HEK293T (cell line): ENCODE data around the gene FKBP11.

Experiments
- CTCF ChIA-PET: fragments of 350-600 bp; formaldehyde crosslinking; extraction: SDS; loops from one replicate; lab custom pipeline; 2021; ENCODE audit warnings: antibody characterized with exemption, inconsistent platforms; lab: Yijun Ruan, JAX
- POLR2A ChIA-PET: fragments of 350-600 bp; formaldehyde crosslinking; extraction: SDS; loops from one replicate; lab custom pipeline; 2020; ENCODE audit warnings: antibody characterized with exemption, inconsistent platforms; lab: Yijun Ruan, JAX
- DNase-seq: peaks from one replicate; pipeline ENCODE4 v3.0.0; 2012; ENCODE audit warnings: mixed read lengths; ENCODE audit errors: extremely low spot score
- ARNT ChIP-seq: fragments of 450-650 bp; IDR thresholded peaks from 2 replicates; pipeline ENCODE4 v1.6.1; 2017; ENCODE audit warnings: mild to moderate bottlenecking
- BHLHE40 ChIP-seq: fragments of 450-650 bp; IDR thresholded peaks from 2 replicates; pipeline ENCODE4 v1.6.1; 2016; ENCODE audit warnings: mild to moderate bottlenecking, moderate library complexity, borderline replicate concordance
- CTBP1 ChIP-seq: fragments of 450-650 bp; IDR thresholded peaks from 2 replicates; pipeline ENCODE4 v1.6.1; 2016; ENCODE audit warnings: borderline replicate concordance
- ELF4 ChIP-seq: fragments of 450-650 bp; IDR thresholded peaks from 2 replicates; pipeline ENCODE4 v1.6.1; 2017; ENCODE audit warnings: antibody characterized with exemption
- FOXA1 ChIP-seq: fragments of 450-650 bp; IDR thresholded peaks from 2 replicates; pipeline ENCODE4 v1.6.1; 2016; ENCODE audit warnings: mild to moderate bottlenecking
- FOXK2 ChIP-seq: fragments of 450-650 bp; IDR thresholded peaks from 2 replicates; pipeline ENCODE4 v1.6.1; 2016; ENCODE audit warnings: mild to moderate bottlenecking
- FOXM1 ChIP-seq: fragments of 450-650 bp; IDR thresholded peaks from 2 replicates; pipeline ENCODE4 v1.6.1; 2017; ENCODE audit warnings: mild to moderate bottlenecking, borderline replicate concordance
- HDGF ChIP-seq: fragments of 450-650 bp; IDR thresholded peaks from 2 replicates; pipeline ENCODE4 v1.6.1; 2017; ENCODE audit warnings: antibody characterized with exemption, borderline replicate concordance
- L3MBTL2 ChIP-seq: fragments of 450-650 bp; conservative IDR thresholded peaks from 2 replicates; pipeline ENCODE4 v1.6.1; 2016; ENCODE audit warnings: mild to moderate bottlenecking
- LEF1 ChIP-seq: fragments of 450-650 bp; IDR thresholded peaks from 2 replicates; pipeline ENCODE4 v1.6.1; 2017; ENCODE audit warnings: mild to moderate bottlenecking, borderline replicate concordance
- NFRKB ChIP-seq: fragments of 450-650 bp; IDR thresholded peaks from 2 replicates; pipeline ENCODE4 v1.6.1; 2016; ENCODE audit warnings: mild to moderate bottlenecking, moderate library complexity
- SP1 ChIP-seq: fragments of 450-650 bp; IDR thresholded peaks from 2 replicates; pipeline ENCODE4 v1.6.1; 2017
- SUZ12 ChIP-seq: fragments of 450-650 bp; IDR thresholded peaks from 2 replicates; pipeline ENCODE4 v1.6.1; 2016; ENCODE audit warnings: mild to moderate bottlenecking
- TARDBP ChIP-seq: fragments of 450-650 bp; IDR thresholded peaks from 2 replicates; pipeline ENCODE4 v1.6.1; 2016
- ZNF384 ChIP-seq: fragments of 450-650 bp; IDR thresholded peaks from 2 replicates; pipeline ENCODE4 v1.6.1; 2016
- TF ChIP-seq, protein P1 (sequence below): fragments of 450-650 bp; IDR thresholded peaks from 2 replicates; pipeline ENCODE4 v1.6.1; 2016

The FKBP11 gene

DNA sequence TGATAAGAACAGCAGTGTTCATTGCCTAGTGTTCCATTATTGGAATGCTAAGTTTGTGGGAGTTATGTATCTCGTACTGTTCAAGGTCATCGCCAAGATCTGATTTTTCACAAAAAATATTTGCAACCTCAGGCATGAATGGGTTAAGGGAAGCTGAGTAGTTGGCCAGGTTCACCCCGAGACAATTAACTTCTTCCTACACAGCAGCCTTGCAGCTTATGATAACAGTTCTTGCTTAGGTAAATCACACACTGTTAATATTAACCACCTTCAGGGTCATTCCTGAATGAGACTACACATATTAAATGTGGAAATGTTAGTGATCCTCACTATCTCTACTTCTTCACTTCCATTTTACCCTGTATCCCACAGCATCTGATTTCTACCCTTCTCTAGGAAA lies 18.0 kb downstream of the FKBP11 start:
- CTCF ChIA-PET = no interaction called here
- POLR2A ChIA-PET = no interaction called here
- no peak for DNase-seq
- TF ChIP-seq FOXA1 = no peak
- TF ChIP-seq ELF4 = no peak
- no peak for TF ChIP-seq FOXK2
- TF ChIP-seq BHLHE40 = no peak
- TF ChIP-seq, protein P1, sequence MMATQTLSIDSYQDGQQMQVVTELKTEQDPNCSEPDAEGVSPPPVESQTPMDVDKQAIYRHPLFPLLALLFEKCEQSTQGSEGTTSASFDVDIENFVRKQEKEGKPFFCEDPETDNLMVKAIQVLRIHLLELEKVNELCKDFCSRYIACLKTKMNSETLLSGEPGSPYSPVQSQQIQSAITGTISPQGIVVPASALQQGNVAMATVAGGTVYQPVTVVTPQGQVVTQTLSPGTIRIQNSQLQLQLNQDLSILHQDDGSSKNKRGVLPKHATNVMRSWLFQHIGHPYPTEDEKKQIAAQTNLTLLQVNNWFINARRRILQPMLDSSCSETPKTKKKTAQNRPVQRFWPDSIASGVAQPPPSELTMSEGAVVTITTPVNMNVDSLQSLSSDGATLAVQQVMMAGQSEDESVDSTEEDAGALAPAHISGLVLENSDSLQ = no peak
- TF ChIP-seq SUZ12 = no peak
- TF ChIP-seq ZNF384 = no peak
- TF ChIP-seq CTBP1 = no peak
- no peak for TF ChIP-seq SP1
- TF ChIP-seq L3MBTL2 = no peak

DNA sequence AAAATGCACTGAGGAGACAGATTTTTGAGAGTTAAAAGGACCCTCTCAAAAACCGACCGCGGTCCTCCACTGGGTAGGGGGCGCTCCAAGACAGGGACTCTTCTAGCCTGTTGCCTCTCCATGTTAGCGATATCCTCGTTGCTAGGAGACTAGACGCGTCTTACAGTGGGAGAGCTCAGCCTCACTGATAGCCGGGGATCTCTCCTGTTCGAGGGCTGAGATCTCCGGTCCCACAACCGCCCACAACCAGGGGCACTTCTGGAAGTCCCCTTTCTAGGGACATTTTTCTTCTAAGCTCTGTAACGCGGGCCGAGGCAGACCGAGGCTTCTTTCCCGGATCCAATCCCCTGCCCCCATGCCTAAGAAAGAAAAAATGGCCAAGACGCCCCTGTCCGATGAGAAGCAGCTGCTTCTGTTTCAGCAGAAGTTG lies 21.3 kb downstream of the FKBP11 start:
- TF ChIP-seq LEF1 (no peak), ZNF384 (no peak), SUZ12 (no peak), BHLHE40 (no peak), FOXM1 (no peak), SP1 (no peak), NFRKB (no peak)
- TF ChIP-seq, protein P1 = no peak
- peak; percentile 90 for DNase-seq
- ChIA-PET CTCF (interaction anchor here (0.6 to 1.9 kb wide), 13 partner anchors 9 to 84 kb away, joined by 3 to 17 read pairs (median 3); partner anchors contain the start of gene RND1), POLR2A (interaction anchor here (1.1 to 1.2 kb wide), 2 partner anchors 20 to 51 kb away, joined by 3 read pairs; no protein-coding TSS in a partner anchor)

DNA sequence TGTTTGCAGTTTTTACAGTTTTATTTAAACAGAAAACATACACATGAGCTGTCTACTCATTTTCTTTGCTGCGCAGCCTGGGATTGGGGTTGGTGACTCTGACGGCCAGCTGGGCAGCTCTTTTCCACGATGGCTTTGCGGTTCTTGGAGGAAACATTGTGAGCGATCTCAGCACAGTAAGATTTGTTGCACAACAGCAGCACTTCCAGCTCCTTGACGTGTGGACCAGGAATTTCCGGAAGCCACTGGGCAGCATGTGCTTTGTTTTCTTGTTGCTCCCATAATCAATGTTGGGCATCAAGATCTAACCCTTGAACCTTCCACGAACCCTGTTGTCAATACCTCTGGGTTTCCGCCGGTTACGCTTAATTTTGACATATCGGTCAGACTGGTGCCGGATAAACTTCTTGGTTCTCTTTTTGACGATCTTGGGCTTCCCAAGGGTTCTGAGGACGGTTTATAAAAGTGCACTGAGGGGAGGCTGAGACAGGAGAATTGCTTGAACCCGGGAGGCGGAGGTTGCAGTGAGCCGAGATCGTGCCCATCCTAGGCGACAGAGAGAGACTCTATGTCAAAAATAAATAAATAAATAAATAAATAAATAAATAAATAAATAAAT lies 21.8 kb downstream of the FKBP11 start:
- DNase-seq = no peak
- CTCF ChIA-PET = interaction anchor here (0.7 to 1.9 kb wide), 6 partner anchors 11 to 84 kb away, joined by 3 to 17 read pairs (median 4); no protein-coding TSS in a partner anchor
- POLR2A ChIA-PET = interaction anchor here (1.1 to 1.2 kb wide), 2 partner anchors 20 to 51 kb away, joined by 3 read pairs; no protein-coding TSS in a partner anchor
- TF ChIP-seq NFRKB (no peak), TARDBP (no peak), L3MBTL2 (0 out of 2 replicates have a peak, but pooled peaks have one; percentile 8)

DNA sequence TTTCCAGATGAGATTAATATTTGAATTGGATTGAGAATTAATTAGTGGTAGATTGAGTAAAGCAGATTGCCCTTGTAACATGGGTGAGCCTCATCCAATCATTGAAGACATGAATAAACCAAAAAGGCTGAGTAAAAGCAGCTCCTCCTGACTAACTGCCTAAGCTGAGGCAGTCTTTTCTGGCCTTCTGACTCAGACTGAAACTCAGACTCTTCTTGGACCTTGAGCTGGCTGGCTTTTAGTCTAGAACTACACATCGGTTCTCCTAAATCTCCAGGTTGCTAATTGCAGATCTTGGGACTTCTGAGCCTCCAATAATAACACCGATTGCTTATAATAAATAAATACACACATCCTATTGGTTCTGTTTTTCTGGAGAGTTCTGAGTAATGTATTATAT lies 24.0 kb downstream of the FKBP11 start:
- TF ChIP-seq SP1 = no peak
- no peak for TF ChIP-seq ELF4
- no peak for TF ChIP-seq CTBP1
- TF ChIP-seq, protein P1 = no peak
- no peak for TF ChIP-seq ZNF384
- TF ChIP-seq BHLHE40 = no peak
- TF ChIP-seq FOXA1 = no peak
- TF ChIP-seq FOXK2 = no peak
- no peak for TF ChIP-seq ARNT
- no peak for TF ChIP-seq LEF1
- no peak for TF ChIP-seq TARDBP
- TF ChIP-seq FOXM1 = no peak
- no peak for TF ChIP-seq HDGF
- no peak for TF ChIP-seq NFRKB
- CTCF ChIA-PET = no interaction called here
- DNase-seq = no peak
- POLR2A ChIA-PET = interaction anchor here (0.8 kb wide), 1 partner anchor 98 kb away, joined by 3 read pairs; no protein-coding TSS in a partner anchor

DNA sequence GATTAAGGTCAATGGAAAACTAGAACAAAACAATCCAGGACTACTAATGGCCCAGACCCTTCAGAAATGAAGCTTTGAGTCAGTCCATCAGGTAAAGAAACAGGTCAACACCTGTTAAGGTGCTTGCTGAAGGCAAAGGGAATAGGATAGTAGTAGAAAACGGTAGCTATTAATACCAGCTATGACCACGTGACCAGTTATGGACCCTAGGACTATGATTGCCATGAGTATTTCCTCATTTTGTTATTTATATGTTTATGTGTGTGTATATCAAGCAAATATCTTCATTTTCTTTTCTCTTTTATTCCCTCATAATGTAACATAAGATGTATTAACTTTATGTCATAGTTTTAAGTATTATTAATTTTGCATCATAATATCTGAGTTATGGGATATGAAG lies 25.6 kb downstream of the FKBP11 start:
- DNase-seq = no peak
- CTCF ChIA-PET = interaction anchor here (0.8 to 1.5 kb wide), 3 partner anchors 8 to 37 kb away, joined by 3 to 6 read pairs (median 3); no protein-coding TSS in a partner anchor
- POLR2A ChIA-PET = interaction anchor here (0.9 kb wide), 1 partner anchor 34 kb away, joined by 3 read pairs; the partner anchor contains the start of gene RND1

More for the DNA sequence above, 25.6 kb downstream of the FKBP11 start:
- TF ChIP-seq HDGF (no peak), ELF4 (no peak), CTBP1 (no peak), L3MBTL2 (no peak), LEF1 (no peak), FOXM1 (no peak), TARDBP (no peak), ZNF384 (no peak), ARNT (no peak), FOXK2 (no peak), SP1 (no peak), NFRKB (no peak), FOXA1 (no peak), BHLHE40 (no peak), SUZ12 (no peak)
- TF ChIP-seq, protein P1 = no peak
